ENCODE data around the gene TEX22. TPM values are rescaled to one million over a fixed set of nuclear protein-coding genes. Genes with fewer than 3 reads are reported as not detected.

The TEX22 gene
- total RNA-seq, 1 donor from 2014 or later: not detected

GRCh38 chr14:105445290-105445689 is 47.0 kb downstream of the TEX22 start:
- Mint-ChIP-seq H3K9me3 (no peaks in the 10 kb centered on the region), H3K4me1 (no peaks in the 10 kb centered on the region), H3K36me3 (peaks cover 6% of the 10 kb centered on the region), H3K27ac (peak overlapping the region; percentile 37), H3K4me3 (no peak overlapping the region), H3K27me3 (ENCODE audit: insufficient read depth, low read depth) (no peaks in the 10 kb centered on the region)
- Histone ChIP-seq H3K27me3 (no peaks in the 10 kb centered on the region), H4K20me1 (ENCODE audit: low read depth) (peaks cover 62% of the 10 kb centered on the region), H3K4me2 (no peak overlapping the region), H2AFZ (replicated peaks) (no peak overlapping the region), H3K9me3 (ENCODE audit: low read depth) (no peaks in the 10 kb centered on the region), H3K4me3 (no peak overlapping the region), H3K79me2 (ENCODE audit: low read depth) (peaks cover 16% of the 10 kb centered on the region), H3F3A (ENCODE audit: low read depth) (no peaks in the 10 kb centered on the region), H3K4me1 (no peaks in the 10 kb centered on the region), H3K9ac (no peak overlapping the region), H3K27ac (no peak overlapping the region), H3K36me3 (no peaks in the 10 kb centered on the region)
- no peak for DNase-seq (ENCODE audit: low spot score)
- TF ChIP-seq, protein P1, sequence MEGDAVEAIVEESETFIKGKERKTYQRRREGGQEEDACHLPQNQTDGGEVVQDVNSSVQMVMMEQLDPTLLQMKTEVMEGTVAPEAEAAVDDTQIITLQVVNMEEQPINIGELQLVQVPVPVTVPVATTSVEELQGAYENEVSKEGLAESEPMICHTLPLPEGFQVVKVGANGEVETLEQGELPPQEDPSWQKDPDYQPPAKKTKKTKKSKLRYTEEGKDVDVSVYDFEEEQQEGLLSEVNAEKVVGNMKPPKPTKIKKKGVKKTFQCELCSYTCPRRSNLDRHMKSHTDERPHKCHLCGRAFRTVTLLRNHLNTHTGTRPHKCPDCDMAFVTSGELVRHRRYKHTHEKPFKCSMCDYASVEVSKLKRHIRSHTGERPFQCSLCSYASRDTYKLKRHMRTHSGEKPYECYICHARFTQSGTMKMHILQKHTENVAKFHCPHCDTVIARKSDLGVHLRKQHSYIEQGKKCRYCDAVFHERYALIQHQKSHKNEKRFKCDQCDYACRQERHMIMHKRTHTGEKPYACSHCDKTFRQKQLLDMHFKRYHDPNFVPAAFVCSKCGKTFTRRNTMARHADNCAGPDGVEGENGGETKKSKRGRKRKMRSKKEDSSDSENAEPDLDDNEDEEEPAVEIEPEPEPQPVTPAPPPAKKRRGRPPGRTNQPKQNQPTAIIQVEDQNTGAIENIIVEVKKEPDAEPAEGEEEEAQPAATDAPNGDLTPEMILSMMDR (IDR thresholded peaks at IDR 0.05): no peak
- TF ChIP-seq EZH2 (IDR thresholded peaks at IDR 0.05) (no peak), EZH2phosphoT487 (IDR thresholded peaks at IDR 0.05) (no peak)

DNA sequence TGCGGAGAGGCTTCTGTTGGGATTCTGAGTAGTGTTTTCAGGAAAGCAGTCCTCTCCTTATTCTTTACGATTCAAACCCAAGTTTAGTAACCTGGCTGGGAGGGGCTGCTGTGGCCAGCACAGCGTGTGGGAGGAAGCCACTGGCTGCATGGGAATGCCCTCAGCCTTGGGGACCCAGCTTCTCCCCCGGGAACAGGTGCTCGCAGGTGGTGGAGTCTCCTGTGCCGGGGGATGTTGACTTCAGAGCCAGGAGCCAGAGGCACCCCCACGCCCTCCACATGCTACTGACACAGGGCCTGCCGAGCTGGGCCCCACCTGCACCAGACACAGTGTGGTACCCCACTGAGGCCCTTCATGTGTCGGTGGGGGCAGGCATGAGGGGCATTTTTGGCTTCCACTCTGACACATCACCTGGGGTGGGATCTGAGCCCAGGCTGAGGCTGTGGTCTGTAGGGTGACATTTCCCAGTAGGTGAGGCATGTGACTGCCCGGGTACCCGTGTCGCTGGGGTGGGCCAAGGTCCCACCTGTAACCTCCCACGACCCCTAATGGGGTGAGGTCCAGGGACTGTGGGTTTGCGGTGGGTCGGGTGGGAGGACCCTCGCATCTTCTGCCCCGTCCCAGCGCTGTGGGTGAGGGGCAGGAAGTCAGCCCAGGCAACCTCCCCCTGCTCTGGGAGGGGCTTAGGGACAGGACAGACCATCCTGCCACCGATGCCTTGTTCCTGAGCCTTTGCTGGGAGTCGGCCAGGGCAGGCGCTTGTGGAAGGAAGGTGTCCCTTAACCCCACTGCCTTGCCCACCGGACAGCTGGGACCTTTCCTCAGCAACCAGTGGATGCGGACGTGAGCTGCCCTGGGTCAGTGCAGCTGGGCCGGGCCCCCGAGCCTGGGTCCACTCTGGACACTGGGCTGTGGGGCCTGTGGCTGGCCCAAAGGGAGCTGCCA is 47.8 kb downstream of the TEX22 start:
- no peaks in the 10 kb centered on the region for H3K4me1 Mint-ChIP-seq
- Histone ChIP-seq H3K9ac (no peak overlapping the region), H3K4me3 (no peak overlapping the region), H3K27ac (no peak overlapping the region), H3K36me3 (no peaks in the 10 kb centered on the region), H3K9me3 (ENCODE audit: low read depth) (no peaks in the 10 kb centered on the region), H2AFZ (replicated peaks) (no peak overlapping the region), H4K20me1 (ENCODE audit: low read depth) (peaks cover 53% of the 10 kb centered on the region), H3K79me2 (ENCODE audit: low read depth) (peaks cover 16% of the 10 kb centered on the region), H3K4me2 (no peak overlapping the region), H3K27me3 (no peaks in the 10 kb centered on the region), H3F3A (ENCODE audit: low read depth) (no peaks in the 10 kb centered on the region), H3K4me1 (no peaks in the 10 kb centered on the region)
- H3K9me3 Mint-ChIP-seq: no peaks in the 10 kb centered on the region
- TF ChIP-seq EZH2 (IDR thresholded peaks at IDR 0.05): no peak
- no peak for TF ChIP-seq EZH2phosphoT487 (IDR thresholded peaks at IDR 0.05)
- TF ChIP-seq, protein P1 (IDR thresholded peaks at IDR 0.05): no peak
- no peak for DNase-seq (ENCODE audit: low spot score)
- peak overlapping the region; percentile 37 for H3K27ac Mint-ChIP-seq
- no peaks in the 10 kb centered on the region for H3K27me3 Mint-ChIP-seq (ENCODE audit: insufficient read depth, low read depth)
- H3K36me3 Mint-ChIP-seq: peaks cover 6% of the 10 kb centered on the region
- H3K4me3 Mint-ChIP-seq: no peak overlapping the region

DNA sequence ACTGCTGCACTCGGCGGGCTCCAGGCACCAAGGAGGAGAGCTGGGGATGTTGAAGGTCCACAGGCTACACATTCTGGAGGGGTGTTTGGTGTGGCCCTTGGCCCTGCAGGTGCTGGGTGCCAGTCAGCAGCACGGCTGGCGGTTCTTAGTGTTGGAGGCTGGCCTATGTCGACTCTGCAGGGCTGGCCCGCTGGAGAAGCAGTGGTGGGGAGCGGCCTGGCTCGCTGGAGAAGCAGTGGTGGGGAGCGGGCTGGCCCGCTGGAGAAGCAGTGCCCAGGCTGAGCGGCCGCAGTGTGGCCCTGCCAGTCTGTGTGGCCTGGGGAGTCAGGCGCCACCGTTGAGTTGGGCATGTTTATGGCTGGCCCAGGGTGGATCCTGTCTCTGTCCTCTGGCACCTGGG is 48.6 kb downstream of the TEX22 start:
- H3K27me3 Mint-ChIP-seq (ENCODE audit: insufficient read depth, low read depth): no peaks in the 10 kb centered on the region
- H3K4me1 ChIP-seq: no peaks in the 10 kb centered on the region
- no peaks in the 10 kb centered on the region for H3K36me3 ChIP-seq
- H3K27me3 ChIP-seq: no peaks in the 10 kb centered on the region
- H4K20me1 ChIP-seq (ENCODE audit: low read depth): peaks cover 53% of the 10 kb centered on the region
- H3K4me2 ChIP-seq: no peak overlapping the region
- no peak overlapping the region for H3K27ac ChIP-seq
- peak overlapping the region; percentile 17 for H3K27ac Mint-ChIP-seq
- peaks cover 16% of the 10 kb centered on the region for H3K79me2 ChIP-seq (ENCODE audit: low read depth)
- H3K4me3 ChIP-seq: no peak overlapping the region
- H3K9me3 ChIP-seq (ENCODE audit: low read depth): no peaks in the 10 kb centered on the region
- H3K9me3 Mint-ChIP-seq: no peaks in the 10 kb centered on the region
- H3K4me3 Mint-ChIP-seq: no peak overlapping the region
- no peak for DNase-seq (ENCODE audit: low spot score)
- no peak overlapping the region for H2AFZ ChIP-seq (replicated peaks)
- no peak overlapping the region for H3K9ac ChIP-seq
- TF ChIP-seq, protein P1 (IDR thresholded peaks at IDR 0.05): no peak
- TF ChIP-seq EZH2 (IDR thresholded peaks at IDR 0.05) (no peak), EZH2phosphoT487 (IDR thresholded peaks at IDR 0.05) (no peak)
- H3K4me1 Mint-ChIP-seq: no peaks in the 10 kb centered on the region
- H3K36me3 Mint-ChIP-seq: peaks cover 4% of the 10 kb centered on the region
- no peaks in the 10 kb centered on the region for H3F3A ChIP-seq (ENCODE audit: low read depth)

Measured in neural progenitor cell (in vitro differentiated cells).